Left kidney (tissue), 2 donors: ENCODE results near the gene AZU1. TPM values are rescaled to one million over a fixed set of nuclear protein-coding genes. Genes with fewer than 3 reads are reported as not detected.
"Not testable (repeated sequence)": the region's sequence is repeated elsewhere in the genome, so short reads cannot be mapped to it uniquely, and the experiment has no call there.

Experiments
- DNase-seq: peaks from one replicate; pipeline ENCODE4 v3.0.0-alpha.2; 2013
- polyA plus RNA-seq: library from polyadenylated mRNA; unstranded; fragments of 120-200 nt; gene quantifications from one replicate; pipeline ENCODE4 v1.2.1, GENCODE V29; 2013; ENCODE audit not compliant: insufficient read length

AZU1 gene
- polyA plus RNA-seq, 1 donor, result 0.81 TPM

DNA sequence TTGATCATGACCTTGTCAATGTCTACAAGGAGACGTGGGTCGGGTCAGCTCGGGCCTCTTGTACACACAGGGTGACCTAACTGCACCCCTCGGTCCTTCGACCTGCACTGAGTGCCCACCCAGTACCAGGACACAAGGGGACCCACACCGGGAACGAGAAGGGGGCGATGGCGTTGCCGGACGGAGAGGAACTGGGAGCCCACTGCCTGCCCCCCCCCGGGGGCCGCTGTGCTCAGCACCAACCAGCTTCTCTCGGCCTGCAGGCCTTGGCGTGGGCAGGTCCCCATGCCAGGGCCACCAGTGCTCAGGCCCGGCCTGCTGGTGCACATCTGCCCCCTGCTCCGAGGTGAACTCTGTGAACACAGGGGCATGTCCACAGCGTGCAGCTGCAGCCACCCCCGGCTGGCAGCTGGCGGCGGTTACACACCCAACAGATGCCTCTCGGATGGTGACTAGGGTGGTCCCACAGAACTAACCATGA, 46.0 kb downstream of the AZU1 start:
- DNase-seq, result no peak

DNA sequence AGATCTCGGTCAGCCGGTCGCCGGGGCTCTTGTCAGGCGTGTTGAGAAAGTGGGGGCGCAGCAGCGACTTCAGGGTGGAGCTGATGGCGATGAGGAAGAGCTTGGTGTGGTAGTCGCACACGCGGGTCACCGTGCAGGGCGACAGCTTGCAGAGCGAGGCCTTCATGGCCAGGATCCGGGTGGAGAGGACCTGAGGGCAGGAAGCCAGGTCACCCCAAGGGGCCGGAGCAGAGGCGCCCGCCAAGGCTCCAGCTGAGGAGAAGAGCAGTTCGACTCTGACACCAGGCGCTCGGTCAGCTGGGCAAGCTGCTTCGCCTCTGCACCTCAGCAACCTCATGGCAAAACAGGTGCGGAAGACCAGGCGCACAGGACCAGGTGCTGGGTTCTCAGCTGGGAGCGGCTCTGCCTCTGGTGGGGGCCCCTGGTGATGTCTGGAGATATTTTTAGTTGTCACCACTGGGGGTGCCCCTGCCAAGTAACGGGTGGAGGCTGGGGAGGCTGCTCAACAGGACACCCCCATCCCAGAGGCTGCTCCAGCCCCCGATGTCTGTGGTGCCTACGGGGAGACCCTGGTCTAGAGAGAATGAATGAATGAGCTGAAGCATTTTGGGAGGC, 47.7 kb downstream of the AZU1 start:
- no peak for DNase-seq

DNA sequence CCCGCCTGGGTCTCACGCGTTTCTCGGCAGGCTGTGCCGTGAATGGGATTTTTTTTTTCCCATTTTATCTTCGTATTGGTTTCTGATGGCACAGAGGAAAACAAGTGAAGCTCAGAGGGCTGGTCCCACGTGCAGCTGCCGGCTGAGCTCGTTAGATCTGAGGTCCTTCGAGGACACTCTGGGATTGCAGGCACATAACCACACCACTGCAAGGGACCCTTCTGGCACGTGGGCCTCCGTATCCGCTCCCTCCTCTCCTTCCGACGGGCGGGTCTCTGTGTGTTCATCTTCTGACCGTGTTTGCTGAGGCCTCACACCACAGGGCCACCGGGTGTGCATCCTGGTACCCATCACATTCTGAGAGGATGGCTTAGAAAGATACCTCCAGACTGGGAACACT, 48.5 kb downstream of the AZU1 start:
- DNase-seq, result no peak

DNA sequence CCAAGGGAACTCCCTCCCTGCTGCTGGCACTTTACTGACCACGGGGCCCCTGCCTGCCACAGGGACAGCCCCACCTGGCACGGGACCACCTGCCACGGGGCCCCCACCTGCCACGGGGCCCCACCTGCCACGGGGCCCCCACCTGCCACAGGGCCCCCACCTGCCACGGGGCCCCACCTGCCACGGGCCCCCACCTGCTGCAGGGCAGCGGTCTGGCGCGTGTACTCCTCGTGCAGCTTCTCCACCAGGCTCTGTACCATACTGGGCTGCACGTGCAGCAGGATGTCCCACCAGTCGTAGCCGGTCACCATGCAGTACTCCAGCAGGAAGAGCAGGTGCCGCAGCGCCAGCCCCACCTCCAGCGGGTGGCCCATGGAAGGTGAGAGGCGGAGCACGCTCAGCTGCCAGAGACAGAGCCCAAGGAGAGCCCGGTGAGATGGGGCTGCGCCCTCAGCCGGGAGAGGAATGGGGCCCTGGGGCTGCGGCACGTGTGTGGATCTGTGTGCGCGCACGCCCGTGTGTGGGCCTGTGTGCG, 49.2 kb downstream of the AZU1 start:
- DNase-seq, result no peak

DNA sequence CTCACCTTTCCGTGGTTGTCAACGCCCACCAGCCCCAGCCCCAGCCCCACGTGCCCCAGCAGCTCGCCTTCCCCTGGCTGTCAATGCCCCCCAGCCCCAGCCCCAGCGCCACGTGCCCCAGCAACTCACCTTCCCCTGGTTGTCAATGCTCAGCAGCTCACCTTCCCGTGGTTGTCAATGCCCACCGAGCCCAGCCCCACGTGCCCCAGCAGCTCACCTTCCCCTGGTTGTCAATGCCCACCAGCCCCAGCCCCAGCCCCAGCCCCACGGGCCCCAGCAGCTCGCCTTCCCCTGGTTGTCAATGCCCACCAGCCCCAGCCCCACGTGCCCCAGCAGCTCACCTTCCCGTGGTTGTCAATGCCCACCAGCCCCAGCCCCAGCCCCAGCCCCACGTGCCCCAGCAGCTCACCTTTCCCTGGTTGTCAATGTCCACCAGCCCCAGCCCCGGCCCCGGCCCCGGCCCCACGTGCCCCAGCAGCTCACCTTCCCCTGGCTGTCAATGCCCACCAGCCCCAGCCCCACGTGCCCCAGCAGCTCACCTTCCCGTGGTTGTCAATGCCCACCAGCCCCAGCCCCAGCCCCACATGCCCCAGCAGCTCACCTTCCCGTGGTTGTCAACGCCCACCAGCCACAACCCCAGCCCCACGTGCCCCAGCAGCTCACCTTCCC, 50.5 kb downstream of the AZU1 start:
- DNase-seq, result not testable (repeated sequence)

DNA sequence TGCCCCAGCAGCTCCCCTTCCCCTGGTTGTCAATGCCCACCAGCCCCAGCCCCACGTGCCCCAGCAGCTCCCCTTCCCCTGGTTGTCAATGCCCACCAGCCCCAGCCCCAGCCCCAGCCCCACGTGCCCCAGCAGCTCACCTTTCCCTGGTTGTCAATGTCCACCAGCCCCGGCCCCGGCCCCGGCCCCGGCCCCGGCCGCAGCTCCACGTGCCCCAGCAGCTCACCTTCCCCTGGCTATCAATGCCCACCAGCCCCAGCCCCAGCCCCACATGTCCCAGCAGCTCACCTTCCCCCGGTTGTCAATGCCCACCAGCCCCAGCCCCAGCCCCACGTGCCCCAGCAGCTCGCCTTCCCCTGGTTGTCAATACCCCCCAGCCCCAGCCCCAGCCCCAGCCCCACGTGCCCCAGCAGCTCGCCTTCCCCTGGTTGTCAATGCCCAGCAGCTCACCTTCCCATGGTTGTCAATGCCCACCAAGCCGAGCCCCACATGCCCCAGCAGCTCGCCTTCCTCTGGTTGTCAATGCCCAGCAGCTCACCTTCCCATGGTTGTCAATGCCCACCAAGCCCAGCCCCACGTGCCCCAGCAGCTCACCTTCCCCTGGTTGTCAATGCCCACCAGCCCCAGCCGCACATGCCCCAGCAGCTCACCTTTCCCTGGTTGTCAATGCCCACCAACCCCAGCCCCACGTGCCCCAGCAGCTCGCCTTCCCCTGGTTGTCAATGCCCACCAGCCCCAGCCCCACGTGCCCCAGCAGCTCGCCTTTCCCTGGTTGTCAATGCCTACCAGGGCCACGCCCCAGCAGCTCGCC, 51.3 kb downstream of the AZU1 start:
- not testable (repeated sequence) for DNase-seq

DNA sequence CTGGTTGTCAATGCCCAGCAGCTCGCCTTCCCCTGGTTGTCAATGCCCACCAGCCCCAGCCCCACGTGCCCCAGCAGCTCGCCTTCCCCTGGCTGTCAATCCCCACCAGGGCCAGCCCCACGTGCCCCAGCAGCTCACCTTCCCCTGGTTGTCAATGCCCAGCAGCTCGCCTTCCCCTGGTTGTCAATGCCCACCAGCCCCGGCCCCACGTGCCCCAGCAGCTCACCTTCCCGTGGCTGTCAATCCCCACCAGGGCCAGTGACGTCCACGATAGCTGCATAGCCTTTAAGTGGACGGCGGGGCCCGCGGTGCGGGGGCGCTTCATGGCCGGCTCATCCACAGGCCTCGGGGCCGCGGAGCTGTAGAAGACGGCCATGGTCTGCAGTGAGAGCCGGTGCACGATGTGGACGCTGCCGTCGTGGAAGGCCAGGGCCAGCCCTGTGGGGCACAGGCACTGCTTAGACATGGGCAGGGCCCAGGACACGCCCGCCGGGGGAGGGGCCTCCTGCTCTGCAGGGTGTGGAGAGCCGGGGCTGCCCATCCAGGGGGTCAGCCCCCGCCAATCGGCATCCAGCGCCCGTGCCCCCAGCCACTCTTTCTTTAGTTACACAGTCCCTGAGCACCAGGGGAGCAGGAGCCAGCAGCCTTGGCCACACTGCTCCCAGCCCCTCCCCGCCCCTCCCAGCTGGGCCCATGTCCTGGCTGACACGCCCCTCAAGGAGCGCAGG, 52.2 kb downstream of the AZU1 start:
- DNase-seq, result no peak

Other genes starting within 250 kb of the AZU1 start
- gene HCN2, start 238.0 kb upstream of the AZU1 start, polyA plus RNA-seq, result 0.32 TPM
- 75.8 TPM for gene POLRMT, start 194.3 kb upstream of the AZU1 start, polyA plus RNA-seq
- 0.60 TPM for gene FGF22, start 188.0 kb upstream of the AZU1 start, polyA plus RNA-seq
- 21.5 TPM for gene RNF126, start 164.6 kb upstream of the AZU1 start, polyA plus RNA-seq
- 15.2 TPM for gene FSTL3, start 151.4 kb upstream of the AZU1 start, polyA plus RNA-seq
- 0.18 TPM for gene PRSS57, start 132.4 kb upstream of the AZU1 start, polyA plus RNA-seq
- 73.4 TPM for gene PALM, start 118.9 kb upstream of the AZU1 start, polyA plus RNA-seq
- gene MISP, start 76.7 kb upstream of the AZU1 start, polyA plus RNA-seq, result 7.0 TPM
- 395 TPM for gene PTBP1, start 30.4 kb upstream of the AZU1 start, polyA plus RNA-seq
- 9.4 TPM for gene PLPPR3, start 5.9 kb upstream of the AZU1 start, polyA plus RNA-seq
- gene PRTN3, start 13.2 kb downstream of the AZU1 start, polyA plus RNA-seq, result 0.67 TPM
- gene ELANE, start 24.5 kb downstream of the AZU1 start, polyA plus RNA-seq, result 0.20 TPM
- 2.1 TPM for gene CFD, start 31.8 kb downstream of the AZU1 start, polyA plus RNA-seq
- 45.7 TPM for gene MED16, start 65.3 kb downstream of the AZU1 start, polyA plus RNA-seq
- not detected for gene RNU6-9, start 65.6 kb downstream of the AZU1 start, polyA plus RNA-seq
- 34.8 TPM for gene R3HDM4, start 85.4 kb downstream of the AZU1 start, polyA plus RNA-seq
- gene KISS1R, start 89.5 kb downstream of the AZU1 start, polyA plus RNA-seq, result 0.25 TPM
- 28.3 TPM for gene ARID3A, start 98.2 kb downstream of the AZU1 start, polyA plus RNA-seq
- 30.4 TPM for gene WDR18, start 156.5 kb downstream of the AZU1 start, polyA plus RNA-seq
- 0.71 TPM for gene GRIN3B, start 172.6 kb downstream of the AZU1 start, polyA plus RNA-seq
- 92.5 TPM for gene TMEM259, start 193.3 kb downstream of the AZU1 start, polyA plus RNA-seq
- gene RNU6-2, start 193.7 kb downstream of the AZU1 start, polyA plus RNA-seq, result not detected
- gene CNN2, start 198.8 kb downstream of the AZU1 start, polyA plus RNA-seq, result 164 TPM
- gene ABCA7, start 212.3 kb downstream of the AZU1 start, polyA plus RNA-seq, result 7.6 TPM
- gene ARHGAP45, start 239.3 kb downstream of the AZU1 start, polyA plus RNA-seq, result 7.2 TPM